ENCODE measurements around the gene ELMOD2. TPM values are rescaled to one million over a fixed set of nuclear protein-coding genes. Genes with fewer than 3 reads are reported as not detected.

ELMOD2 gene
- total RNA-seq, 4 donors from 2014 or later, result 11.2 to 16.2 (median 15.1) TPM

DNA sequence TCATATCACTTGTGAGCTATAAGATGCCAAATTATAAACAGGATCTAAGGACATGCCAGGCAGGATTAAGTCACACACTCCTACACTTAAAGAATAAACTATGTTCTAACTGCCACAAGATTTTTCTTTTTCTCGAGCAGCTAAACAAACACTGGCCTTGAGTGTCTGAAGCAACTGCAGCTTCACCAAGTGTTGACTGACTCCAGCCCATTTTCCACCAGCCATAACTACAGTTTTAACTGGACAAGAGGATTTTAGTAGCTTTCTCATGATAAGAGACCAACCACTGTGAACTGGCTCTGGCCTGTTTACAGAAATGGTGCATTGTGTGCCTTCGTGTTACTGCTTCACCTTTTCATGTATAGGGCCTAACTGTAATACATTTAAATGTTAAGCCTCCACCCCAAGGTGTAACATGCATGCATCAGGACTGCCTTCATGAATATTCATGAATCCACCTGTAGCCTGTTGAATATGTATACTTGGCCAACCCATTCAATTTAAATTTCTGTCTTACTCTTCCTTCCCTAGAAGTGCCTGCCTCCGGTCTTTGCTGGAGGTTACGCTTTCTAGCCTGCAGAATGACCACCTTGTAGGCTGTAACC, 34.0 kb downstream of the ELMOD2 start:
- WGBS, result 84% methylated on average over 4 of the region's 4 CpGs
- no peaks in the 10 kb centered on the region for H3K27me3 ChIP-seq
- H3K4me1 ChIP-seq, result no peaks in the 10 kb centered on the region
- no peak for DNase-seq (ENCODE audit: extremely low spot score)
- H3K27ac ChIP-seq (replicated peaks in 1 of 4), result no peak overlapping the region
- peaks cover 0 to 6% (median 0%) of the 10 kb centered on the region in 4 donors for H3K36me3 ChIP-seq
- no peaks in the 10 kb centered on the region for H3K9me3 ChIP-seq
- intact Hi-C loops (cut with DNase I), result no loop called here
- no peak for TF ChIP-seq POLR2A (IDR thresholded peaks at IDR 0.05; ENCODE audit: low read depth)
- no peak for TF ChIP-seq EP300 (IDR thresholded peaks at IDR 0.05)
- TF ChIP-seq, protein P1, sequence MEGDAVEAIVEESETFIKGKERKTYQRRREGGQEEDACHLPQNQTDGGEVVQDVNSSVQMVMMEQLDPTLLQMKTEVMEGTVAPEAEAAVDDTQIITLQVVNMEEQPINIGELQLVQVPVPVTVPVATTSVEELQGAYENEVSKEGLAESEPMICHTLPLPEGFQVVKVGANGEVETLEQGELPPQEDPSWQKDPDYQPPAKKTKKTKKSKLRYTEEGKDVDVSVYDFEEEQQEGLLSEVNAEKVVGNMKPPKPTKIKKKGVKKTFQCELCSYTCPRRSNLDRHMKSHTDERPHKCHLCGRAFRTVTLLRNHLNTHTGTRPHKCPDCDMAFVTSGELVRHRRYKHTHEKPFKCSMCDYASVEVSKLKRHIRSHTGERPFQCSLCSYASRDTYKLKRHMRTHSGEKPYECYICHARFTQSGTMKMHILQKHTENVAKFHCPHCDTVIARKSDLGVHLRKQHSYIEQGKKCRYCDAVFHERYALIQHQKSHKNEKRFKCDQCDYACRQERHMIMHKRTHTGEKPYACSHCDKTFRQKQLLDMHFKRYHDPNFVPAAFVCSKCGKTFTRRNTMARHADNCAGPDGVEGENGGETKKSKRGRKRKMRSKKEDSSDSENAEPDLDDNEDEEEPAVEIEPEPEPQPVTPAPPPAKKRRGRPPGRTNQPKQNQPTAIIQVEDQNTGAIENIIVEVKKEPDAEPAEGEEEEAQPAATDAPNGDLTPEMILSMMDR (IDR thresholded peaks at IDR 0.05), result no peak
- no peak for TF ChIP-seq POLR2AphosphoS5 (IDR thresholded peaks at IDR 0.05)
- no peak overlapping the region for H3K4me3 ChIP-seq

DNA sequence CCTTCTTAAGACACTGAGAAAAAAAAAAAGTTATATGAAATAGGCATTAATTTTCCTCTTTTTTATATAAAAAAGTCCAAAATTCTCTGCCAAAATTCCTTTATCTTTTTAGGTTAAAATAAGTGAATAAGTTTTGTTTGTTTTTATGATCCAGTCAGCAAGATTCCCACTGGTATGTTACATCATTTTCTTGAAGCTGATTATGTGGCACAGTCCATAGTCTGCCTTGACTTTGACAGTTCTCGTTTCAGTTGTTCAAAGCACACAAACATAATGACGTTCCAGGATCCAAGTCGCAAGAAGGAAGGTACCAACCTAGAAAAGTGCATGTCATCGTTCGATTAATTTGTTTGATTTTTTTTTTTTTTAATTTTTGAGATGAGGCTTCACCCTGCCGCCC, 35.7 kb downstream of the ELMOD2 start:
- Histone ChIP-seq H3K4me3 (no peak overlapping the region), H3K27me3 (no peaks in the 10 kb centered on the region), H3K4me1 (no peaks in the 10 kb centered on the region), H3K9me3 (no peaks in the 10 kb centered on the region), H3K36me3 (no peaks in the 10 kb centered on the region), H3K27ac (replicated peaks in 1 of 4) (no peak overlapping the region)
- intact Hi-C loops (cut with DNase I), result no loop called here
- 85% methylated on average over 6 of the region's 6 CpGs for WGBS
- DNase-seq (ENCODE audit: extremely low spot score), result no peak
- TF ChIP-seq POLR2AphosphoS5 (IDR thresholded peaks at IDR 0.05) (no peak), POLR2A (IDR thresholded peaks at IDR 0.05; ENCODE audit: low read depth) (no peak), EP300 (IDR thresholded peaks at IDR 0.05) (no peak)
- TF ChIP-seq, protein P1 (IDR thresholded peaks at IDR 0.05), result no peak

DNA sequence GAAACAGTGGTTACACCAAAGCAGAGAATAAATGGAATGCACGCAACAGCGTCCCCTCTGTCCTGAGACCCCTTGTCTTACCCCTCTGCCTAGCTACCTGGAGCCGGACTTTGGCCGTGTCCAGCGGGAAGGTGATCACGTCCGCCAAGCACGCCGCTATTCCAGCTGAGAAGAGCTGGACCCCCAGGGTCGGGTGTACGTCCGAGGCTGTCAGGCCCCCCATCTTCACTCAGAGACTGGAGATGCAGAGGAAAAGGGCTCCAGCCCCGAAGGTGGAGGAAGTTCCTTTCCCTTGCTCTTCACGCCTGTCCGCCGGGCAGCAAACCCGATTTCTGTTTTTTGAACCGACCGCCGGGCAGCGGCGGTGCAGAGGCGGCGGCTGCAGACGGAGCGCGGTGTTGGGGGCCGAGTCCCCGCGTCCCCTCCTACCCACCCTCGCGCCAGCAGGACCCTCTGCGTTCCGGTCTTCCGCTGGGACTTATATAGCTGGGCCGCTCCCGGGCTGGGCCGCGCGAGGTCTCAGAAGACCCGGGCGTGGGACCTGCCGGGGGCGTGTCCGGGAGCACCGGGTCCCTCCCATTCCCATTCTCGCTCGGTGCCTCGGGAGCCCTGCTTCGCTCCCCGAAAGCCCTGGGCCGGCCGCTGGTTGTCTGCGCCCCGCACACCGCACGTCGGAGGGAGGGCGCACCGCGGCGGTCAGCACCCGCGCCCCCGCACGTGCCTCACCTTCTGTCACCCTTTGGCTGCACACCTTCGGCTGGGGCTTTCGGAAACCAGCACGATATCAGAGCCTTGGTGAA, 44.7 kb downstream of the ELMOD2 start, which contains the start of gene UCP1:
UCP1 (minus strand) TSS at position 455 of the 800 bp plus-strand sequence; CDS start at position 223, 232 bp downstream.
- H3K27me3 ChIP-seq, result peaks cover 0 to 57% (median 25%) of the 10 kb centered on the region in 4 donors
- H3K4me3 ChIP-seq, result peak within 1 kb of the TSS; percentile 54 to 66 (median 58)
- no peak for TF ChIP-seq EP300 (IDR thresholded peaks at IDR 0.05)
- no peak for TF ChIP-seq POLR2AphosphoS5 (IDR thresholded peaks at IDR 0.05)
- TF ChIP-seq POLR2A (IDR thresholded peaks at IDR 0.05; ENCODE audit: low read depth), result no peak
- TF ChIP-seq, protein P1 (IDR thresholded peaks at IDR 0.05), result no peak
- DNase-seq (ENCODE audit: extremely low spot score), result no peak
- intact Hi-C loops (cut with DNase I), result no loop called here
- WGBS, result 2% methylated on average over 51 of the region's 69 CpGs
- no peak within 1 kb of the TSS for H3K27ac ChIP-seq (replicated peaks in 1 of 4)
- peaks cover 14 to 20% (median 17%) of the 10 kb centered on the region in 4 donors for H3K4me1 ChIP-seq
- no peaks in the 10 kb centered on the region for H3K36me3 ChIP-seq
- H3K9me3 ChIP-seq, result peaks cover 0 to 14% (median 7%) of the 10 kb centered on the region in 4 donors

DNA sequence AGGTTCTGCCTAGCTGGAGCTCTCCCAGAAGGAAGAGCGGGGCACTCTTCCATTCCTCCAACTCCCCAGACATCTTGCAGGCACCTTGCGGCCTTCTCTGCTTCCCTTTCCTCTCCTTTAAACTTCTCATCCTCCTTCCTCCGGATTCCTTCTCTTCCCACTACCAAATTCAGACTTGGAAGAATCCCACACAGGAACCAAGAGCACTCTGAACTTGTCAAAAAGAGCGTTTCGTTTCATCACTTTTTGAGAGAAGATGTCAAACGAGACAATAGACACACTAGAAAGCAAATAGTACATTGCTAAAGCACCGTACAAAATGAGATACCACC, 45.3 kb downstream of the ELMOD2 start:
- intact Hi-C loops (cut with DNase I), result no loop called here
- peak overlapping the region; percentile 54 to 66 (median 58) for H3K4me3 ChIP-seq
- H3K9me3 ChIP-seq, result peaks cover 0 to 14% (median 7%) of the 10 kb centered on the region in 4 donors
- H3K36me3 ChIP-seq, result no peaks in the 10 kb centered on the region
- TF ChIP-seq, protein P1 (IDR thresholded peaks at IDR 0.05), result no peak
- TF ChIP-seq POLR2AphosphoS5 (IDR thresholded peaks at IDR 0.05), result no peak
- TF ChIP-seq EP300 (IDR thresholded peaks at IDR 0.05), result no peak
- no peak for TF ChIP-seq POLR2A (IDR thresholded peaks at IDR 0.05; ENCODE audit: low read depth)
- peaks cover 14 to 20% (median 17%) of the 10 kb centered on the region in 4 donors for H3K4me1 ChIP-seq
- DNase-seq (ENCODE audit: extremely low spot score), result no peak
- 63% methylated on average over 7 of the region's 7 CpGs for WGBS
- no peak overlapping the region for H3K27ac ChIP-seq (replicated peaks in 1 of 4)
- peaks cover 0 to 57% (median 25%) of the 10 kb centered on the region in 4 donors for H3K27me3 ChIP-seq

All from esophagus muscularis mucosa (tissue), 4 donors.